Measurements from ENCODE around the gene SFTPB.
"Not testable (repeated sequence)": the region's sequence is repeated elsewhere in the genome, so short reads cannot be mapped to it uniquely, and the experiment has no call there.

SFTPB gene

GRCh38 chr2:85652056-85652455, 15.9 kb downstream of the SFTPB start:
- no peak for DNase-seq

- DNase-seq = no peak
Measured at GRCh38 chr2:85651097-85651496, 16.9 kb downstream of the SFTPB start.

DNA sequence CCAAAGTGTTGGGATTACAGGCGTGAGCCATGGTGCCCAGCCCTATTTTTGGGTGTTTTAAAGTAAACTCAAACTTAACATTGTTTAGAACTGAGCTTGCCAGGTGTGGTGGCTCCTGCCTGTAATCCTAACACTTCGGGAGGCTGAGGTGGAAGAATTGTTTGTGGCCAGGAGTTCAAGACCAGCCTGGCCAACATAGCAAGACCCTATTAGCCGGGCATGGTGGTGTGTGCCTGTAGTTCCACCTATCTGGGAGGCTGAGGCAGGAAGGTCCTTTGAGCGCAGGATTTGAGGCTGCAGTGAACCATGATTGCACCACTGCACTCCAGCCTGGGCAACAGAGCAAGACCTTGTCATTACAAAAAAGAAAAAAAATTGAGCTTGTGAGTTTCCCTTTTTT, 17.5 kb downstream of the SFTPB start:
- DNase-seq = no peak

- no peak for DNase-seq
Measured at GRCh38 chr2:85649201-85650190, 18.5 kb downstream of the SFTPB start.

DNA sequence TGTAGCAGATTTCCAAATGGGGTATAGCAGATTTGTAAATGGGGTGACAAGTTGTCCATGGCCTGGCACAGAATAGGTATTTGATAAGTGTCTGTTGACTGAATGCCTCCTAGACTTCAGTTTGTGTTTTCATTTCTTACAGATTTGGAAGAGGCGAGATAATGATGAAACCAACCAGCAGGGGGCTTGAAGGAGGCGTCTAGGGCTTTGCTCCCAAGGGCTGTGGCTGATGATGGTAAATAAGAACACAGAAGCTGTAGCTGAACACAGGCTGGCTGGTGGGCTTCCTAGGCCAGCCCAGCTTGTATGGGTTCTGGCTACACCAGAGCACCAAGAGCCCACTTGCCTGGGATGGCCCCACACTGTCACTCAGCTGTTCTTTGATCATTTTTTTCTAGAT, 19.4 kb downstream of the SFTPB start:
- DNase-seq = no peak

DNA sequence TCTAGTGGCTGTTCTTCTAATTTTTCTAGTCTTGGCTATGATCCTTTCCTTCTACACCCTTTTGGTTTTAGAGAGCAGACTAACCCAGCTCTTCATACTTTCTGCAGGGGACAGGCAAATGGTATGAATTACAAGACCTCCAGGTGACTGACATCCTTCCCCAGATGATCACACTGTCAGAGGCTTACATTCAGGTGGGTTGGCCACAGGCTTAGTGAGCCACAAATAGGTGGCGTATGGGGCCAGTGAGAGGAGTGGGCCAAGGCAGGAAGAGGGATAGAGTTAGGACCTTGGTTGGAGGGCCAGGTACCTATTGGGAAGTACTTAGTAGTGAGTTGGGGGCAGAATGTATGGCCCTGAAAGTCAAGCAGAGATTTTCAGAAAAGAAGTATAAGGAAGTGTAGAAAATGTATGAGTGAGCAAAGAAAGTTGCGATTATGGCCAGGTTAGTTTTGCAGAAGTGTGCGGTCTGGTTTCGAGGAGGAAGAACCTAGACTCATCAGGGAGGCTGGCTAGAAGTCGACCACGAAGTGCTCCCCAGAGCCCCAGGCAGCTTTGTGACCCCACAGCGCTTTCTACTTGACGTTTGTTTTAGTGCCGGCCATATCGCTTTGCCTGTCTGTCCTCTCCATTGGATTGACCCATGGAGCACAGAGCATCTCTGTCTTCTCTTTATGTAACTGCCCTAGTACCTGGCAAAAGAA, 20.0 kb downstream of the SFTPB start:
- DNase-seq = no peak

- DNase-seq = no peak
Measured at GRCh38 chr2:85646166-85646565, 21.8 kb downstream of the SFTPB start.

GRCh38 chr2:85644909-85645308, 23.1 kb downstream of the SFTPB start:
- DNase-seq = no peak

DNA sequence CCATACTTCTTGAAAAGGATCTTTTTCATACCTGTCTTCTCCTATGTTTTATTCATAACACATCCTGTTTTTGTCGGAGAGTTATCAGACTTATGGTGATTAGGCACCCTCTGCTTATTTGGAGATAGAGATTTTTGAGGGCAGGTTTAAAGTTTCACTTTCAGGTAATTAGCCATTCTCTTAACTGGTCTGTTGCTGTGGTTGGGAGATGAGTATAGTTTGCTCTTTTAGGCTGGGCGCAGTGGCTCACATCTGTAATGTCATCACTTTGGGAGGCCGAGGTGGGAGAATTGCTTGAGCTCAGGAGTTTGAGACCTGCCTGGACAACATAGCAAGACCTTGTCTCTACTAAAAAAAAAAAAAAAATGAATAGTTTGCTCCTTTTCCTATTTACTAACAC, 25.3 kb downstream of the SFTPB start:
- DNase-seq = no peak

GRCh38 chr2:85635636-85636035, 32.4 kb downstream of the SFTPB start:
- DNase-seq = no peak

DNA sequence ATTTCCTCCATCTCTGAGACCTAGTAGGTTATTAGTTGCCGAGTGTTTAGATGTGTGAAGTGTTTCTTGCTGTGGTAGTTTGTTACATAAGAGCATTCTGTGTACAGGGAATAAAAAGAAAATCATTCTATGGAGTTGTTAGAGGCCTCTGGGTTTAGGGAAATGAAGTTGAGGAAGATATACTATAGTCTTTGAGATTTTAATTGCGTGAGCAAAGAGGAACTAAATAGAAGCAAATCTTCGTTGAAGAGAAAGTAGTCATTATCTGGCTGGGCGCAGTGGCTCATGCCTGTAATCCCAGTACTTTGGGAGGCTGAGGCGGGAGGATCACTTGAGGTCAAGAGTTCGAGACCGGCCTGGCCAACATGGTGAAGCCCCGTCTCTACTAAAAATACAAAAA, 33.0 kb downstream of the SFTPB start:
- DNase-seq = no peak

- no peak for DNase-seq
Measured at GRCh38 chr2:85631316-85631715, 36.7 kb downstream of the SFTPB start.

DNA sequence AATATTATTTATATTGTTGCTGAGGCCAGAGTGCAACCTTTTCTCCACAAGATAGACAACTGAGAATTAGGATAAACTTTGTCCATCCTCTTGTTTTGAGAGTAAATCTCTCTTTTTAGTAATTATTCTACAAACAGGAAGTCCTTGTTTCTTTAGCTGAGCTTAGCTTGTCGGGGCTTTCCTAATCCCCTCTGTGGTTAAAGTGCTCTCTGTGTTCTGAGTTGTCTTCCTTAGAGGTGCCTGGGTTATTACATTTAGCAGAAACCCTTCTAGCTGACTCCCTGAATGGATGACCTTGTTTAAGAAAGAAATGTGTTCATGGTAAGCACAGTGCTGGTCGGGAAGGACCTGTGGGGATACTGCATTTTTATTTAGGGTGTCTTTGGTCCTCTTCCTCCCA, 39.3 kb downstream of the SFTPB start:
- no peak for DNase-seq

DNA sequence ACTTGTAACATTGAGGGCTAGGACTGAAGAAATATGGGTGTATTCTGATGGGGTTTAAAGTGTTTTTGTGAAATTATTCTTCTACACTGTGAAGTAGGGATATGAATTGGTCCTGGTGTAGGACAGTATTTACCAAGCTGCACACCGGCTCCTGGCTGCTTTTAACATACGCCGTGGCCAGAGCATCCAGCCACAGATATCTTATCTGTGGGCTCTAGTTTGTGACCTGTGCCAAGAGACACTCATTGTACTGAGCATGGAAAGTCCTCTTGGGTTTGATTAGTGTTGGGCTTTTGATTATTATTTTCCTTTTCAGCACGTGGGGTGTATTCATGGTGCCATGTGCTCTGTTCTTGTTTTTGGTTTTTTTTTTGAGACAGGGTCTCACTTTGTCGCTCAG, 44.0 kb downstream of the SFTPB start:
- no peak for DNase-seq

- DNase-seq = no peak
Measured at GRCh38 chr2:85621338-85621737, 46.7 kb downstream of the SFTPB start.

GRCh38 chr2:85619617-85620016, 48.4 kb downstream of the SFTPB start:
- no peak for DNase-seq

DNA sequence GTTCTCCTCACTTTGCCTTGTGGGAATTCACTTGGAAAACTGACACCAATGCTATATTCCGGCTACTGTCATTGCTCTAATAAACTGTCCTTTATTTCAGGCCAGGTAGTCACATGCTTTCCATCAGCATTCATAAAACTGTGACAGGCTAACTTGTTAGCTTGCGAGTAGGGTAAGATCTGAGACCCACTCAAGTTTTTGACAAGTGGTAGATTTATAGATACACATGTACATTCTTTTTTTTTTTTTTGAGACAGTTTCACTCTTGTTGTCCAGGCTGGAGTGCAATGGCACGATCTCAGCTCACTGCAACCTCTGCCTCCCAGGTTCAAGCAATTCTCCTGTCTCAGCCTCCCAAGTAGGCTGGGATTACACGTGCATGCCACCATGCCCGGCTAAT, 50.3 kb downstream of the SFTPB start:
- DNase-seq = not testable (repeated sequence)

GRCh38 chr2:85615413-85615728, 52.6 kb downstream of the SFTPB start:
- no peak for DNase-seq

GRCh38 chr2:85614757-85615156, 53.2 kb downstream of the SFTPB start:
- not testable (repeated sequence) for DNase-seq

GRCh38 chr2:85613717-85614515, 54.1 kb downstream of the SFTPB start:
- no peak for DNase-seq

DNA sequence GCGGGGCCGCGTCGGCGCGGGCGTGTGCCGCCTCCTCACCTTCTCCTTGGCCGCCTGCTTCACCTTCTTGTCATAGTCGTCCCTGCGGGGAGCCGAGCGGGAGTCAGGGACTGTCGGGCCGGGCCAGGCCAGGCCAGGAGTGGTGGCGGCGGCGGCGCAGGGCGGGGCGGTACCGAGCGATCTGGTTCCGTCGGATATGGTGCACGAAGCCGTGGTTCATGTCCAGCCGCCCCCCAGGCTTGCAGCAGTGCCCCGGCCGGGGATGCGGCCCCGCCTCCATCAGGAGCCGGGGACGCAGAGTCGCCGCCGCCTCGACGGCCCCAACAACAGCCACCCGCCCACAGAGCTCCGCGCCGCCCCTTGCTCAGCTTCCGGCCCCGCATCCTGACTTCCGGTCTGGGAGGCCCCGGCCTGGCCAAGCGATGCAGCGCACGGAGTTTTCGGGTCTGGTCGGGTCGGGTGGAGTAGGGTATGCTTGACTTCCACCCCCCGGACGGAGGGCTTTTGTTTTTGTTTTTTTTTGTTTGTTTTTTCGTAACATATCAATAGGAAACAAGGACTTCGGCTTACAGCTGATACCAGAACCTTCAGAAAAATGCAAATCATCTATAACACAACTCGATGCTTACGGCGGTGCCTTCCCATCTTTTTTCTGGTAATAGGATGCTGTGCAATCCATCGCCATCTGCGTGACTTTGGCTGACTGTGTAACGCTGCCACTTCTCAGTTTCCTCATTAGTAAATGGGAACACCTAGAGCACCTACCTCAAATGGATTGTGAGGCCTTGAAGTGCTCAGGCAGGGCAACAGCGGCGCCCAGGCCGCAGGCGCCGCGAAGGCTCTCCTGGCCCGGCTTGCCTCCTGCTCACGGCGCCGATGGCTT, 56.1 kb downstream of the SFTPB start, which contains the start of gene C2orf68:
Gene C2orf68 (minus strand): TSS at position 362 of the 883 bp plus-strand sequence. CDS start 82 bp downstream, at position 280.
- DNase-seq = peak; percentile 77

GRCh38 chr2:85611217-85611704, 56.7 kb downstream of the SFTPB start:
- no peak for DNase-seq
